Measurements from ENCODE around the gene BMP7. TPM values are rescaled to one million over a fixed set of nuclear protein-coding genes. Genes with fewer than 3 reads are reported as not detected.

BMP7 gene
- total and polyA plus RNA-seq, 2 donors (not counting 3 experiments of a cell fraction or from before 2014, with no cell fraction given) = not detected

DNA sequence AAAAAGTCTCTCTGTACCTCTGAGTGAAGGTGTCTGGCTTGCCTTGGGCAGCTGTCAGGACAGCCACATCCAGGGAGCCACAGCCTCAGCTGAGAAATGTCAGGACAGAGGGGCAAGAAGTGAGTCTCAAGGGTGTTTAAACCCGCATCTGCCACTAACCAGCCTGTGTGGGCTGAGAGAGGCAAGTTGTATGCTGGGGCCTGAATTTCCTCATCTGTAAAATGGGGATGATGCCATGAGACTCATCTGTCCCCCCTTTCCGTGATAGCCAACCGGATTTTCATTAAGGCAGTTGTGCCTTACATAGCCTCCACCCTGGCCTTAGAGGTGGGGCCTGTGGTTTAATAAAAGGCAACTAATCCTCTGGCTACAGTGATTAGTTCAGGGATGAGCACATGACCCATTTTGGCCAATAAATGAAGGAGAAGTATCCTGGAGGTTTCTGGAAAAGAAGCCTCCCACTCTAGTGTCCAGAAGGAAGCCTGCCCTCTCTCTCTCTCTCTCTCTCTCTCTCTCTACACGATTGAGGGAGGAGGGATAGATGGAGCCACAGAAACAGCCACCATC lies 79.3 kb downstream of the BMP7 start:
- TF ChIP-seq FOS (IDR thresholded peaks at IDR 0.05; ENCODE audit: borderline replicate concordance, insufficient read depth, low read length) (no peak), GATA2 (IDR thresholded peaks at IDR 0.05; ENCODE audit: insufficient read depth, insufficient read length, low read depth, low read length) (no peak), EZH2 (IDR thresholded peaks at IDR 0.05; ENCODE audit: borderline replicate concordance, low read depth, low read length, severe bottlenecking) (no peak), MYC (IDR thresholded peaks at IDR 0.05; ENCODE audit: low read depth, low read length) (no peak), POLR2A (IDR thresholded peaks at IDR 0.05; ENCODE audit: low read depth, low read length) (no peak), JUN (IDR thresholded peaks at IDR 0.05; ENCODE audit: borderline replicate concordance, insufficient read depth, insufficient read length, low read depth) (no peak), POLR2AphosphoS5 (IDR thresholded peaks at IDR 0.05; ENCODE audit: insufficient read depth, low read depth, low read length) (no peak)
- TF ChIP-seq, protein P1, sequence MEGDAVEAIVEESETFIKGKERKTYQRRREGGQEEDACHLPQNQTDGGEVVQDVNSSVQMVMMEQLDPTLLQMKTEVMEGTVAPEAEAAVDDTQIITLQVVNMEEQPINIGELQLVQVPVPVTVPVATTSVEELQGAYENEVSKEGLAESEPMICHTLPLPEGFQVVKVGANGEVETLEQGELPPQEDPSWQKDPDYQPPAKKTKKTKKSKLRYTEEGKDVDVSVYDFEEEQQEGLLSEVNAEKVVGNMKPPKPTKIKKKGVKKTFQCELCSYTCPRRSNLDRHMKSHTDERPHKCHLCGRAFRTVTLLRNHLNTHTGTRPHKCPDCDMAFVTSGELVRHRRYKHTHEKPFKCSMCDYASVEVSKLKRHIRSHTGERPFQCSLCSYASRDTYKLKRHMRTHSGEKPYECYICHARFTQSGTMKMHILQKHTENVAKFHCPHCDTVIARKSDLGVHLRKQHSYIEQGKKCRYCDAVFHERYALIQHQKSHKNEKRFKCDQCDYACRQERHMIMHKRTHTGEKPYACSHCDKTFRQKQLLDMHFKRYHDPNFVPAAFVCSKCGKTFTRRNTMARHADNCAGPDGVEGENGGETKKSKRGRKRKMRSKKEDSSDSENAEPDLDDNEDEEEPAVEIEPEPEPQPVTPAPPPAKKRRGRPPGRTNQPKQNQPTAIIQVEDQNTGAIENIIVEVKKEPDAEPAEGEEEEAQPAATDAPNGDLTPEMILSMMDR (IDR thresholded peaks at IDR 0.05; ENCODE audit: extremely low read depth in 1 of 2, insufficient read depth in 1 of 2, low read depth in 1 of 2, low read length in 2 of 2) = no peak
- TF ChIP-seq, protein P2, sequence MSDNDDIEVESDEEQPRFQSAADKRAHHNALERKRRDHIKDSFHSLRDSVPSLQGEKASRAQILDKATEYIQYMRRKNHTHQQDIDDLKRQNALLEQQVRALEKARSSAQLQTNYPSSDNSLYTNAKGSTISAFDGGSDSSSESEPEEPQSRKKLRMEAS (IDR thresholded peaks at IDR 0.05; ENCODE audit: insufficient read depth, insufficient read length) = no peak
- ChIA-PET CTCF (no interaction called here), POLR2A (no interaction called here)
- Histone ChIP-seq H3K27me3 (ENCODE audit: control insufficient read depth in 2 of 2, insufficient read depth in 2 of 2, low read length in 2 of 2) (no peaks in the 10 kb centered on the region), H3K9ac (replicated peaks; ENCODE audit: extremely low read depth, insufficient read depth, low read length) (no peak overlapping the region), H4K20me1 (replicated peaks; ENCODE audit: control insufficient read depth, extremely low read depth, insufficient read depth, low read length) (no peaks in the 10 kb centered on the region), H3K79me2 (ENCODE audit: control insufficient read depth, insufficient read depth, low read length) (no peaks in the 10 kb centered on the region), H3K9me3 (replicated peaks; ENCODE audit: control insufficient read depth, insufficient read depth, low read length) (no peaks in the 10 kb centered on the region), H3K9me1 (replicated peaks; ENCODE audit: control insufficient read depth, extremely low read depth, insufficient read depth, low read length) (no peaks in the 10 kb centered on the region), H3K27ac (ENCODE audit: insufficient read depth, low read depth, low read length) (no peak overlapping the region), H3K4me1 (ENCODE audit: control insufficient read depth, extremely low read depth, insufficient read depth, low read length) (no peaks in the 10 kb centered on the region), H3K4me2 (ENCODE audit: insufficient read depth, low read length) (no peak overlapping the region), H2AFZ (ENCODE audit: low read depth, low read length) (no peak overlapping the region), H3K4me3 (replicated peaks in 1 of 3; ENCODE audit: insufficient read depth in 1 of 3, low read depth in 1 of 3, low read length in 3 of 3) (no peak overlapping the region), H3K36me3 (ENCODE audit: control insufficient read depth in 2 of 2, extremely low read depth in 1 of 2, insufficient read depth in 2 of 2, low read length in 2 of 2) (no peaks in the 10 kb centered on the region)
- DNase-seq (ENCODE audit: low read depth, low spot score) (no peak), FAIRE-seq (no peak)
- no TSS peak for BruUV-seq (replicated peaks)
- intact Hi-C loops (cut with micrococcal nuclease) = no loop called here
- dilution Hi-C loops (cut with MboI; ENCODE audit: extremely low pct_ligation_motif_present, low sequenced_read_pairs) = no loop called here

Data from endothelial cell of umbilical vein (primary cell).